ENCODE data around the gene LTBP2.
A peak's percentile ranks its signal among the peaks of the same experiment; 100 is the strongest.

Gene LTBP2

GRCh38 chr14:74638966-74639365, 26.9 kb upstream of the LTBP2 start:
- no peak for DNase-seq (ENCODE audit: low read depth in 1 of 2, low spot score in 1 of 2)

GRCh38 chr14:74638066-74638465, 26.0 kb upstream of the LTBP2 start:
- no peak for DNase-seq (ENCODE audit: low read depth in 1 of 2, low spot score in 1 of 2)

GRCh38 chr14:74637178-74637550, 25.1 kb upstream of the LTBP2 start:
- no peak for DNase-seq (ENCODE audit: low read depth in 1 of 2, low spot score in 1 of 2)

GRCh38 chr14:74636424-74637177, 24.6 kb upstream of the LTBP2 start:
- DNase-seq (ENCODE audit: low read depth in 1 of 2, low spot score in 1 of 2), result no peak

GRCh38 chr14:74635847-74636246, 23.8 kb upstream of the LTBP2 start:
- no peak for DNase-seq (ENCODE audit: low read depth in 1 of 2, low spot score in 1 of 2)

GRCh38 chr14:74634964-74635363, 22.9 kb upstream of the LTBP2 start:
- no peak for DNase-seq (ENCODE audit: low read depth in 1 of 2, low spot score in 1 of 2)

GRCh38 chr14:74634481-74634880, 22.4 kb upstream of the LTBP2 start:
- DNase-seq (ENCODE audit: low read depth in 1 of 2, low spot score in 1 of 2), result no peak

GRCh38 chr14:74630881-74631690, 19.0 kb upstream of the LTBP2 start:
- DNase-seq (ENCODE audit: low read depth in 1 of 2, low spot score in 1 of 2), result no peak

GRCh38 chr14:74628418-74628817, 16.4 kb upstream of the LTBP2 start:
- DNase-seq (ENCODE audit: low read depth in 1 of 2, low spot score in 1 of 2), result no peak

GRCh38 chr14:74627076-74627475, 15.0 kb upstream of the LTBP2 start:
- DNase-seq (ENCODE audit: low read depth in 1 of 2, low spot score in 1 of 2), result no peak

GRCh38 chr14:74622257-74622656, 10.2 kb upstream of the LTBP2 start:
- no peak for DNase-seq (ENCODE audit: low read depth in 1 of 2, low spot score in 1 of 2)

GRCh38 chr14:74621556-74621955, 9.5 kb upstream of the LTBP2 start:
- no peak for DNase-seq (ENCODE audit: low read depth in 1 of 2, low spot score in 1 of 2)

- no peak for DNase-seq (ENCODE audit: low read depth in 1 of 2, low spot score in 1 of 2)
These were observed 8.9 kb upstream of the LTBP2 start for GRCh38 chr14:74620923-74621322.

GRCh38 chr14:74620497-74620921, 8.5 kb upstream of the LTBP2 start:
- no peak for DNase-seq (ENCODE audit: low read depth in 1 of 2, low spot score in 1 of 2)

- DNase-seq (ENCODE audit: low read depth in 1 of 2, low spot score in 1 of 2), result no peak
These were observed 7.7 kb upstream of the LTBP2 start for GRCh38 chr14:74619672-74620131.

- DNase-seq (ENCODE audit: low read depth in 1 of 2, low spot score in 1 of 2), result peak; percentile 17 to 40
These were observed 6.3 kb upstream of the LTBP2 start for GRCh38 chr14:74618078-74618952.

- DNase-seq (ENCODE audit: low read depth in 1 of 2, low spot score in 1 of 2), result no peak
These were observed 5.1 kb upstream of the LTBP2 start for GRCh38 chr14:74616996-74617700.

GRCh38 chr14:74616507-74616906, 4.5 kb upstream of the LTBP2 start:
- DNase-seq (ENCODE audit: low read depth in 1 of 2, low spot score in 1 of 2), result no peak

- DNase-seq (ENCODE audit: low read depth in 1 of 2, low spot score in 1 of 2), result no peak
These were observed 3.7 kb upstream of the LTBP2 start for GRCh38 chr14:74615735-74616134.

GRCh38 chr14:74614508-74615495, 2.8 kb upstream of the LTBP2 start:
- DNase-seq (ENCODE audit: low read depth in 1 of 2, low spot score in 1 of 2), result no peak
